ENCODE data around the gene DEPDC5. TPM values are rescaled to one million over a fixed set of nuclear protein-coding genes. Genes with fewer than 3 reads are reported as not detected.

DEPDC5 gene
- total RNA-seq, 2 experiments from 2014 or later, result 43.0 to 77.1 TPM

DNA sequence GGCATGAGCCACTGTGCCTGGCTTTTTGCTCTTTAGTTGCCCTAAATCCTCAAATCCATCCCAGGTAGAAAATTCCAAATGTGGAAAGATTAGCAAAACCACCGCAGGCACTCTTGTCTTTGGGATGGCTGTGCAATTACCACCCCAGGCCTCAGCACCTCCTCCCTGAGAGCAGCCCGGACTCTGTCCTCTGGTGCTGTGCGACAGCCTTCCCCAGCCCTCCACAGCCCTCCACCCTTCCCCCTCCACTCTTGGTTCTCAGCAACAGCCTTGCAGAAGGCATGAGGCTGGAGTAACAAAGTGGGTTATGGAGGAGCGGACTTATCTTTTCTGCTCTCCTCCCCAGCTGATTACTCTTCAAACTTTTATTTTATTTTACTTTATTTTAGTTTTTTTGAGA lies 145.8 kb downstream of the DEPDC5 start:
- H2AFZ ChIP-seq (ENCODE audit: low read length), result no peak overlapping the region
- H4K20me1 ChIP-seq (ENCODE audit: insufficient read depth, low read length), result no peaks in the 10 kb centered on the region
- H3K9me2 ChIP-seq (ENCODE audit: insufficient read depth, low read length), result no peaks in the 10 kb centered on the region
- no peak overlapping the region for H3K27ac ChIP-seq (ENCODE audit: low read depth, low read length, poor library complexity, severe bottlenecking)
- H3K4me3 ChIP-seq (ENCODE audit: low read depth, low read length, poor library complexity, severe bottlenecking), result no peak overlapping the region
- H3K9me3 ChIP-seq (ENCODE audit: low read length), result no peaks in the 10 kb centered on the region
- POLR2A ChIA-PET, result interaction anchor here (0.6 kb wide), 1 partner anchor 1399 kb away, joined by 4 read pairs; no protein-coding TSS in a partner anchor
- peaks cover 78% of the 10 kb centered on the region for H3K36me3 ChIP-seq (ENCODE audit: insufficient read depth, low read length)
- H3K4me1 ChIP-seq (ENCODE audit: insufficient read depth, low read length, poor library complexity, severe bottlenecking), result no peaks in the 10 kb centered on the region
- no peak for DNase-seq (ENCODE audit: low spot score)
- no peak overlapping the region for H3K4me2 ChIP-seq (ENCODE audit: low read length)
- no peaks in the 10 kb centered on the region for H3K79me2 ChIP-seq (ENCODE audit: insufficient read depth, low read depth, low read length)
- CTCF ChIA-PET (ENCODE audit: unreplicated experiment), result no interaction called here
- no TSS peak for BruUV-seq (replicated peaks)
- TF ChIP-seq, protein P1, sequence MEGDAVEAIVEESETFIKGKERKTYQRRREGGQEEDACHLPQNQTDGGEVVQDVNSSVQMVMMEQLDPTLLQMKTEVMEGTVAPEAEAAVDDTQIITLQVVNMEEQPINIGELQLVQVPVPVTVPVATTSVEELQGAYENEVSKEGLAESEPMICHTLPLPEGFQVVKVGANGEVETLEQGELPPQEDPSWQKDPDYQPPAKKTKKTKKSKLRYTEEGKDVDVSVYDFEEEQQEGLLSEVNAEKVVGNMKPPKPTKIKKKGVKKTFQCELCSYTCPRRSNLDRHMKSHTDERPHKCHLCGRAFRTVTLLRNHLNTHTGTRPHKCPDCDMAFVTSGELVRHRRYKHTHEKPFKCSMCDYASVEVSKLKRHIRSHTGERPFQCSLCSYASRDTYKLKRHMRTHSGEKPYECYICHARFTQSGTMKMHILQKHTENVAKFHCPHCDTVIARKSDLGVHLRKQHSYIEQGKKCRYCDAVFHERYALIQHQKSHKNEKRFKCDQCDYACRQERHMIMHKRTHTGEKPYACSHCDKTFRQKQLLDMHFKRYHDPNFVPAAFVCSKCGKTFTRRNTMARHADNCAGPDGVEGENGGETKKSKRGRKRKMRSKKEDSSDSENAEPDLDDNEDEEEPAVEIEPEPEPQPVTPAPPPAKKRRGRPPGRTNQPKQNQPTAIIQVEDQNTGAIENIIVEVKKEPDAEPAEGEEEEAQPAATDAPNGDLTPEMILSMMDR (conservative IDR thresholded peaks at IDR 0.05; ENCODE audit: low read length), result no peak
- no peak for TF ChIP-seq EZH2phosphoT487 (IDR thresholded peaks at IDR 0.05; ENCODE audit: borderline replicate concordance, low read depth, low read length)
- intact Hi-C loops (cut with micrococcal nuclease; ENCODE audit: unreplicated experiment), result no loop called here

DNA sequence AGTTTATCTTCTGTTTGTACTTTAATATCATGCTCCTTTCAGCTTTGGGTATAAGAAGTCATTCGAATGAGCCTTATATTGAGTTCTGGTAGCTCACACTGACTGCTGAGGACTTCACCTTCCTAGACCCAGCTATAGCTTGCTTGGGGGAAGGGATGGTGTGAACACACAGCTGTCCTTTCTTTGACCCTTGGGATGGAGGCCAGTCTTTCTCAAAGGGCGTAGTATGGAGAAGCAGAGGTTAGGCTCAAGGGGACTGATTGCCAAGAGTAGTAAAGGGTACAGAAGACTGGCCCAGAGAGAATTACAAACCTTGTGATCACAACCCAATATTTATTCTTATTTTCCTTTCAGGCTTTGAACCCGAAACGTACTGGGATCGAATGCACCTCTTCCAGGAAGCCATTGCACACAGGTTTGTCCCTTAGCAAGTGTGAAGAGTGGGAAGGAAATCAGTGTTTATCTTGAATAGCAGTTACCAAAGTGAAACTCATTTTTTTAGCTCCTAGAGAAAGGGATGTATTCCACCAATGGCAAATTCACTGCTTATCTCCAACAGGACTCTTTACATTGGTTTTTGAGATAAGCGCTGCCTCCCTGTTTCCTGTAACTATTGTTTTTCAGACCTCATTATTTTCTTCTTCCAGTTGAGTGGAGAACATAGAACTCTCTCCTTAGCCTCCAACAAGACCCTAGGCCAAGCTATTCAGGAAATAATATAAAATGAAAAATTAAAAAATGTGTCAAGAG lies 147.7 kb downstream of the DEPDC5 start:
- no peaks in the 10 kb centered on the region for H3K9me3 ChIP-seq (ENCODE audit: low read length)
- no peaks in the 10 kb centered on the region for H3K79me2 ChIP-seq (ENCODE audit: insufficient read depth, low read depth, low read length)
- no peak for DNase-seq (ENCODE audit: low spot score)
- no peak overlapping the region for H3K4me3 ChIP-seq (ENCODE audit: low read depth, low read length, poor library complexity, severe bottlenecking)
- TF ChIP-seq, protein P1 (conservative IDR thresholded peaks at IDR 0.05; ENCODE audit: low read length), result no peak
- no peak for TF ChIP-seq EZH2phosphoT487 (IDR thresholded peaks at IDR 0.05; ENCODE audit: borderline replicate concordance, low read depth, low read length)
- no peaks in the 10 kb centered on the region for H4K20me1 ChIP-seq (ENCODE audit: insufficient read depth, low read length)
- H2AFZ ChIP-seq (ENCODE audit: low read length), result no peak overlapping the region
- H3K27ac ChIP-seq (ENCODE audit: low read depth, low read length, poor library complexity, severe bottlenecking), result no peak overlapping the region
- no peaks in the 10 kb centered on the region for H3K9me2 ChIP-seq (ENCODE audit: insufficient read depth, low read length)
- CTCF ChIA-PET (ENCODE audit: unreplicated experiment), result no interaction called here
- no TSS peak for BruUV-seq (replicated peaks)
- no peaks in the 10 kb centered on the region for H3K4me1 ChIP-seq (ENCODE audit: insufficient read depth, low read length, poor library complexity, severe bottlenecking)
- POLR2A ChIA-PET, result interaction anchor here (0.7 to 0.9 kb wide), 3 partner anchors 11 to 49 kb away, joined by 3 to 5 read pairs (median 4); no protein-coding TSS in a partner anchor
- intact Hi-C loops (cut with micrococcal nuclease; ENCODE audit: unreplicated experiment), result no loop called here
- H3K36me3 ChIP-seq (ENCODE audit: insufficient read depth, low read length), result peaks cover 71% of the 10 kb centered on the region
- H3K4me2 ChIP-seq (ENCODE audit: low read length), result no peak overlapping the region

DNA sequence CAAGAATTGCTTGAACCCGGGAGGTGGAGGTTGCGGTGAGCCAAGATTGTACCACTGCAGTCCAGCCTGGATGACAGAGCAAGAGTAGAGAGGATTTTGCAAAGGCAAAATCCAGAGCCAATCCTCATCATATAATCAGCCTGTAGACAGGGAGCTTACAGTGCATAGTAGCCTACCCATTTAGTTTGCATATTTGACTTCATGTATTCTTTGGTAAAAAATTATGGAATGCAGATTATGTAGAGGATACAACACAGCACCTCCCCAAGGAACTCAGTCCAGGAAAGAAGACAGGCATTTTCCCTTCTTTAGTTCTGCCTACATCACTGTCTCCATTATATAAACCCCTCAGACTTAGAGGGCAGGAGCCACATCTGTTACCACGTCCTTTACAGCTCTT lies 150.8 kb downstream of the DEPDC5 start:
- Histone ChIP-seq H4K20me1 (ENCODE audit: insufficient read depth, low read length) (no peaks in the 10 kb centered on the region), H3K4me1 (ENCODE audit: insufficient read depth, low read length, poor library complexity, severe bottlenecking) (no peaks in the 10 kb centered on the region), H3K4me2 (ENCODE audit: low read length) (no peak overlapping the region), H3K27ac (ENCODE audit: low read depth, low read length, poor library complexity, severe bottlenecking) (no peak overlapping the region), H2AFZ (ENCODE audit: low read length) (no peak overlapping the region), H3K36me3 (ENCODE audit: insufficient read depth, low read length) (peaks cover 47% of the 10 kb centered on the region), H3K79me2 (ENCODE audit: insufficient read depth, low read depth, low read length) (no peaks in the 10 kb centered on the region), H3K4me3 (ENCODE audit: low read depth, low read length, poor library complexity, severe bottlenecking) (no peak overlapping the region), H3K9me2 (ENCODE audit: insufficient read depth, low read length) (no peaks in the 10 kb centered on the region), H3K9me3 (ENCODE audit: low read length) (no peaks in the 10 kb centered on the region)
- no peak for DNase-seq (ENCODE audit: low spot score)
- TF ChIP-seq EZH2phosphoT487 (IDR thresholded peaks at IDR 0.05; ENCODE audit: borderline replicate concordance, low read depth, low read length), result no peak
- TF ChIP-seq, protein P1 (conservative IDR thresholded peaks at IDR 0.05; ENCODE audit: low read length), result no peak
- CTCF ChIA-PET (ENCODE audit: unreplicated experiment), result no interaction called here
- intact Hi-C loops (cut with micrococcal nuclease; ENCODE audit: unreplicated experiment), result no loop called here
- POLR2A ChIA-PET, result no interaction called here
- no TSS peak for BruUV-seq (replicated peaks)
